ENCODE results near the gene MOB3B. TPM values are rescaled to one million over a fixed set of nuclear protein-coding genes. Genes with fewer than 3 reads are reported as not detected.

The MOB3B gene
- total and polyA plus RNA-seq, 10 of the 15 experiments (the other 5 are each of a cell fraction or from before 2014, with no cell fraction given): 0.44 to 2.7 (median 0.91) TPM

- Histone ChIP-seq H3K9me3 (replicated peaks; ENCODE audit: control insufficient read depth, insufficient read depth, low read length) (no peaks in the 10 kb centered on the region), H4K20me1 (ENCODE audit: control insufficient read depth, insufficient read depth) (no peaks in the 10 kb centered on the region), H3K4me2 (ENCODE audit: control insufficient read depth, insufficient read depth) (no peak overlapping the region), H3K27ac (ENCODE audit: control insufficient read depth, insufficient read depth) (no peak overlapping the region), H3K4me3 (no peak overlapping the region), H3K79me2 (ENCODE audit: control insufficient read depth, insufficient read depth, low read length) (no peaks in the 10 kb centered on the region), H3K9ac (ENCODE audit: control insufficient read depth, insufficient read depth, low read length) (no peak overlapping the region), H3K27me3 (replicated peaks in 1 of 2; ENCODE audit: control insufficient read depth in 2 of 2, insufficient read depth in 2 of 2, low read length in 1 of 2) (0 out of 4 replicates have a peak, but pooled peaks cover 0 to 2% of the 10 kb centered on the region in 2 experiments), H2AFZ (ENCODE audit: control insufficient read depth, low read depth, low read length) (no peak overlapping the region), H3K36me3 (ENCODE audit: control insufficient read depth in 2 of 2, insufficient read depth in 2 of 2, low read length in 1 of 2) (no peaks in the 10 kb centered on the region), H3K4me1 (ENCODE audit: control insufficient read depth, insufficient read depth, low read length) (no peaks in the 10 kb centered on the region)
- ATAC-seq: no peak
- no peak for DNase-seq (ENCODE audit: low read depth, low spot score)
- no TSS peak for BruUV-seq (replicated peaks)
- ChIA-PET POLR2A (no interaction called here), RAD21 (ENCODE audit: unreplicated experiment) (no interaction called here), SMC1A (ENCODE audit: uncharacterized antibody, unreplicated experiment) (no interaction called here), CTCF (no interaction called here)
- in situ Hi-C loops (cut with MboI): no loop called here
- no peak for FAIRE-seq
- intact Hi-C loops (cut with micrococcal nuclease; ENCODE audit: unreplicated experiment): no loop called here
- WGBS (ENCODE audit: insufficient coverage, insufficient replicate concordance, low lambda C conversion rate, missing lambda C conversion rate): 32% methylated on average over 6 of the region's 6 CpGs
- TF ChIP-seq HDAC2 (IDR thresholded peaks at IDR 0.05): no peak
- no peak for TF ChIP-seq CTCF (IDR thresholded peaks at IDR 0.05 in 2 of 3, conservative IDR thresholded peaks at IDR 0.05 in 1 of 3; ENCODE audit: control insufficient read depth in 2 of 3, extremely low read depth in 1 of 3, insufficient read depth in 1 of 3, low read depth in 3 of 3, low read length in 3 of 3)
- no peak for TF ChIP-seq POLR2AphosphoS2 (IDR thresholded peaks at IDR 0.05; ENCODE audit: low read depth, low read length)
- no peak for TF ChIP-seq PAX8 (IDR thresholded peaks at IDR 0.05)
- no peak for TF ChIP-seq MEF2B (IDR thresholded peaks at IDR 0.05; ENCODE audit: partially characterized antibody, poor library complexity, severe bottlenecking)
- no peak for TF ChIP-seq CBX5 (IDR thresholded peaks at IDR 0.05; ENCODE audit: low read depth)
- no peak for TF ChIP-seq IRF5 (IDR thresholded peaks at IDR 0.05; ENCODE audit: borderline replicate concordance)
- no peak for TF ChIP-seq BCLAF1 (IDR thresholded peaks at IDR 0.05)
- no peak for TF ChIP-seq SMC3 (IDR thresholded peaks at IDR 0.05; ENCODE audit: borderline replicate concordance, low read length)
- TF ChIP-seq PBX3 (IDR thresholded peaks at IDR 0.05; ENCODE audit: insufficient replicate concordance, low read depth, low read length): no peak
- TF ChIP-seq TCF12 (IDR thresholded peaks at IDR 0.05; ENCODE audit: low read depth, low read length): no peak
- no peak for TF ChIP-seq NFXL1 (IDR thresholded peaks at IDR 0.05; ENCODE audit: borderline replicate concordance)
- no peak for TF ChIP-seq SP1 (IDR thresholded peaks at IDR 0.05; ENCODE audit: low read depth, low read length)
- no peak for TF ChIP-seq CEBPB (IDR thresholded peaks at IDR 0.05; ENCODE audit: borderline replicate concordance in 1 of 2, low read depth in 2 of 2, low read length in 2 of 2)
- no peak for TF ChIP-seq ZNF217 (IDR thresholded peaks at IDR 0.05)
- TF ChIP-seq ASH2L (IDR thresholded peaks at IDR 0.05; ENCODE audit: borderline replicate concordance, low read depth): no peak
- no peak for TF ChIP-seq GABPA (IDR thresholded peaks at IDR 0.05; ENCODE audit: low read depth)
- TF ChIP-seq POU2F2 (IDR thresholded peaks at IDR 0.05; ENCODE audit: borderline replicate concordance, low read depth, low read length): no peak
- TF ChIP-seq SUPT20H (IDR thresholded peaks at IDR 0.05; ENCODE audit: borderline replicate concordance, control insufficient read depth, low read depth, low read length): no peak
These were observed 226.4 kb downstream of the MOB3B start for GRCh38 chr9:27303219-27303618.

Measured in GM12878 (cell line).